HG03442 (cell line): ENCODE results near the gene SGPL1.

Experiments
- ATAC-seq: cut with Tn5 transposase; IDR thresholded peaks from one replicate; pipeline ENCODE4 v1.9.1; 2021; ENCODE audit warnings: mild to moderate bottlenecking, moderate library complexity; ENCODE audit not compliant: unreplicated experiment

SGPL1 gene

GRCh38 chr10:70879207-70879606 lies 63.5 kb downstream of the SGPL1 start:
- no peak for ATAC-seq

- peak; percentile 55 for ATAC-seq
Observed at GRCh38 chr10:70880077-70880534, 64.4 kb downstream of the SGPL1 start.

GRCh38 chr10:70884741-70885140 lies 69.0 kb downstream of the SGPL1 start:
- no peak for ATAC-seq

GRCh38 chr10:70885481-70885880 lies 69.7 kb downstream of the SGPL1 start:
- ATAC-seq, result no peak

- no peak for ATAC-seq
Observed at GRCh38 chr10:70885931-70886903, 70.5 kb downstream of the SGPL1 start.

GRCh38 chr10:70886921-70887665 lies 71.3 kb downstream of the SGPL1 start:
- no peak for ATAC-seq

GRCh38 chr10:70887804-70888800 lies 72.4 kb downstream of the SGPL1 start, which contains the start of gene PCBD1:
PCBD1 (minus strand) TSS chr10:70888565; CDS start chr10:70888533, 32 bp downstream.
- peak; percentile 69 for ATAC-seq

GRCh38 chr10:70889291-70889690 lies 73.5 kb downstream of the SGPL1 start:
- no peak for ATAC-seq

- no peak for ATAC-seq
Observed at GRCh38 chr10:70890917-70891431, 75.2 kb downstream of the SGPL1 start.

GRCh38 chr10:70891627-70892026 lies 75.9 kb downstream of the SGPL1 start:
- no peak for ATAC-seq

- no peak for ATAC-seq
Observed at GRCh38 chr10:70892631-70893030, 76.9 kb downstream of the SGPL1 start.

- no peak for ATAC-seq
Observed at GRCh38 chr10:70893227-70894006, 77.7 kb downstream of the SGPL1 start.

GRCh38 chr10:70894416-70894815 lies 78.7 kb downstream of the SGPL1 start:
- no peak for ATAC-seq

- no peak for ATAC-seq
Observed at GRCh38 chr10:70896551-70896950, 80.8 kb downstream of the SGPL1 start.

- ATAC-seq, result no peak
Observed at GRCh38 chr10:70898687-70899086, 82.9 kb downstream of the SGPL1 start.

GRCh38 chr10:70899096-70899495 lies 83.3 kb downstream of the SGPL1 start:
- ATAC-seq, result no peak

- no peak for ATAC-seq
Observed at GRCh38 chr10:70901276-70901878, 85.6 kb downstream of the SGPL1 start.

- ATAC-seq, result no peak
Observed at GRCh38 chr10:70902661-70903261, 87.0 kb downstream of the SGPL1 start.
